BJ (cell line): ENCODE measurements around the gene NAT9. TPM values are rescaled to one million over a fixed set of nuclear protein-coding genes. Genes with fewer than 3 reads are reported as not detected.

Experiments used
- CTCF ChIA-PET: fragments of 350-600 bp; formaldehyde crosslinking; extraction: SDS; loops from one replicate; lab custom pipeline; 2021; ENCODE audit warnings: antibody characterized with exemption, inconsistent platforms; lab: Yijun Ruan, JAX
- POLR2A ChIA-PET: fragments of 300-600 bp; sonication (Branson Sonifier 250); formaldehyde crosslinking; extraction: SDS; loops from one replicate; lab custom pipeline; 2021; ENCODE audit warnings: antibody characterized with exemption; lab: Charles Lee
- DNase-seq: peaks from one replicate; pipeline ENCODE4 v3.0.0-alpha.2; 2011; ENCODE audit warnings: low read depth
- H3K27me3 ChIP-seq: 2 replicates; pipeline ENCODE4 v1.6.0; 2011; ENCODE audit warnings: low read length; ENCODE audit not compliant: control insufficient read depth, insufficient read depth
- H3K36me3 ChIP-seq: 2 replicates; pipeline ENCODE4 v1.5.1; 2011; ENCODE audit warnings: low read length; ENCODE audit not compliant: control insufficient read depth, insufficient read depth
- H3K4me3 ChIP-seq: 2 replicates; pipeline ENCODE4 v1.5.1; 2011; ENCODE audit warnings: low read depth, mild to moderate bottlenecking, control low read depth, low read length
- CTCF ChIP-seq: IDR thresholded peaks from 2 replicates; pipeline ENCODE4 v1.5.1; 2011; ENCODE audit warnings: low read depth, mild to moderate bottlenecking, control low read depth, inconsistent platforms, low read length, moderate library complexity; ENCODE audit not compliant: insufficient read depth
- polyA plus RNA-seq: library from polyadenylated mRNA; depleted of rRNA; stranded (reverse); fragments of >200 nt; gene quantifications from 2 replicates; pipeline ENCODE4 v1.2.3, GENCODE V29; 2011

Gene NAT9
- polyA plus RNA-seq, 1 experiment = 50.6 TPM

GRCh38 chr17:74772053-74772452 lies 4.1 kb downstream of the NAT9 start:
- DNase-seq = no peak
- ChIA-PET POLR2A (no interaction called here), CTCF (interaction anchor here (1.4 to 3.2 kb wide), 4 partner anchors 10 to 94 kb away, joined by 4 to 52 read pairs (median 15); no protein-coding TSS in a partner anchor)
- Histone ChIP-seq H3K27me3 (no peaks in the 10 kb centered on the region), H3K4me3 (no peak overlapping the region), H3K36me3 (peaks cover 29% of the 10 kb centered on the region)
- TF ChIP-seq CTCF = no peak

- no peak overlapping the region for H3K4me3 ChIP-seq
- CTCF ChIA-PET = interaction anchor here (0.5 to 3.2 kb wide), 16 partner anchors 7 to 493 kb away, joined by 3 to 52 read pairs (median 5); no protein-coding TSS in a partner anchor
- POLR2A ChIA-PET = no interaction called here
- TF ChIP-seq CTCF = no peak
- no peaks in the 10 kb centered on the region for H3K27me3 ChIP-seq
- no peak for DNase-seq
- peaks cover 29% of the 10 kb centered on the region for H3K36me3 ChIP-seq
These were observed 4.7 kb downstream of the NAT9 start for GRCh38 chr17:74771319-74771914.

- H3K27me3 ChIP-seq = no peaks in the 10 kb centered on the region
- POLR2A ChIA-PET = no interaction called here
- peaks cover 29% of the 10 kb centered on the region for H3K36me3 ChIP-seq
- no peak for DNase-seq
- TF ChIP-seq CTCF = peak; percentile 85
- CTCF ChIA-PET = interaction anchor here (0.5 to 3.2 kb wide), 16 partner anchors 8 to 494 kb away, joined by 3 to 52 read pairs (median 5); no protein-coding TSS in a partner anchor
- no peak overlapping the region for H3K4me3 ChIP-seq
These were observed 5.4 kb downstream of the NAT9 start for GRCh38 chr17:74770498-74771318.

- H3K27me3 ChIP-seq = no peaks in the 10 kb centered on the region
- ChIA-PET POLR2A (no interaction called here), CTCF (interaction anchor here (1.0 to 3.2 kb wide), 8 partner anchors 9 to 28 kb away, joined by 3 to 52 read pairs (median 8); no protein-coding TSS in a partner anchor)
- no peak for DNase-seq
- TF ChIP-seq CTCF = no peak
- no peak overlapping the region for H3K4me3 ChIP-seq
- H3K36me3 ChIP-seq = peaks cover 29% of the 10 kb centered on the region
These were observed 6.2 kb downstream of the NAT9 start for GRCh38 chr17:74769856-74770497.
